Gastroesophageal sphincter (tissue), 3 donors: ENCODE measurements around the gene UBE4A.

Experiments used
- POLR2A ChIP-seq, 2 donors: fragments of 450-650 bp; IDR thresholded peaks; one replicate each; pipeline ENCODE4 v1.6.1; 2017; ENCODE audit warnings: antibody characterized with exemption in 2 of 2, mild to moderate bottlenecking in 2 of 2, moderate library complexity in 1 of 2
- TF ChIP-seq, protein P1 (sequence below), 4 experiments: fragments of 200-600 bp in 2 of 4; fragments of 450-650 bp in 2 of 4; sonication (generic) in 1 of 4; IDR thresholded peaks; one replicate each; pipeline ENCODE4 v1.5.1; 2017 to 2019; ENCODE audit warnings: antibody characterized with exemption in 4 of 4, mild to moderate bottlenecking in 2 of 4, moderate library complexity in 2 of 4

DNA sequence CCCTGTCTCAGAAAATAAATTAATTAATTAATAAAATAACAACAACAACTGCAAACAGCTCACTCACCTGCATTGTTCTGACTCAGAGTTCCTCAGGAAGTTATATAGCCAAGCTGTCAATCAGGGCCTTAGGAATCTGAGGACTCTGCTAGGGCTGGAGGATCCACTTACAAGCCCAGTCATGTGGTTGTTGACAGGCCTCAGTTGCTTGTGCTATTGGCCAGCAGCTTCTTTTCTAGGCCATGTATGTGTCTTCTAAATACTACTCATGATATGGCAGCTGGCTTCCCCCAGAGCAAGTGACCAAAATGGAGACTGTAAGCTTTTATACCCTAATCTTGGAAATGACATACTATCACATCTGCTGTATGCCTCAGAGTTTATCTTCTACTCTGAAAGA, 21.2 kb downstream of the UBE4A start:
- TF ChIP-seq, protein P1, sequence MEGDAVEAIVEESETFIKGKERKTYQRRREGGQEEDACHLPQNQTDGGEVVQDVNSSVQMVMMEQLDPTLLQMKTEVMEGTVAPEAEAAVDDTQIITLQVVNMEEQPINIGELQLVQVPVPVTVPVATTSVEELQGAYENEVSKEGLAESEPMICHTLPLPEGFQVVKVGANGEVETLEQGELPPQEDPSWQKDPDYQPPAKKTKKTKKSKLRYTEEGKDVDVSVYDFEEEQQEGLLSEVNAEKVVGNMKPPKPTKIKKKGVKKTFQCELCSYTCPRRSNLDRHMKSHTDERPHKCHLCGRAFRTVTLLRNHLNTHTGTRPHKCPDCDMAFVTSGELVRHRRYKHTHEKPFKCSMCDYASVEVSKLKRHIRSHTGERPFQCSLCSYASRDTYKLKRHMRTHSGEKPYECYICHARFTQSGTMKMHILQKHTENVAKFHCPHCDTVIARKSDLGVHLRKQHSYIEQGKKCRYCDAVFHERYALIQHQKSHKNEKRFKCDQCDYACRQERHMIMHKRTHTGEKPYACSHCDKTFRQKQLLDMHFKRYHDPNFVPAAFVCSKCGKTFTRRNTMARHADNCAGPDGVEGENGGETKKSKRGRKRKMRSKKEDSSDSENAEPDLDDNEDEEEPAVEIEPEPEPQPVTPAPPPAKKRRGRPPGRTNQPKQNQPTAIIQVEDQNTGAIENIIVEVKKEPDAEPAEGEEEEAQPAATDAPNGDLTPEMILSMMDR (IDR thresholded peaks at IDR 0.05), result no peak
- no peak for TF ChIP-seq POLR2A (IDR thresholded peaks at IDR 0.05)
